HepG2 (cell line): ENCODE data around the gene ITPRIP. TPM values are rescaled to one million over a fixed set of nuclear protein-coding genes. Genes with fewer than 3 reads are reported as not detected.

ENCODE experiments used
- ATAC-seq: fragments of 200-7000 bp; cut with Tn5 transposase; 3 replicates; pipeline ENCODE4 v1.9.1; 2020; ENCODE audit warnings: mild to moderate bottlenecking, moderate library complexity
- BruUV-seq: library from RNA; stranded (reverse); fragments of 400-500 nt; replicated peaks from 2 replicates; lab custom pipeline; 2021; lab: Mats Ljungman, UMichigan
- CTCF ChIA-PET: fragments of 300-600 bp; formaldehyde crosslinking; extraction: SDS; loops from one replicate; lab custom pipeline; 2021; ENCODE audit warnings: low total read pairs, inconsistent platforms, low intra/inter-chr PET ratio; lab: Yijun Ruan, JAX
- POLR2A ChIA-PET: fragments of 350-600 bp; sonication (Branson Sonifier 250); formaldehyde crosslinking; loops from one replicate; lab custom pipeline; 2020; ENCODE audit warnings: antibody characterized with exemption, inconsistent platforms; lab: Yijun Ruan, JAX
- DNase-seq: peaks from one replicate; pipeline ENCODE4 v3.0.0-alpha.2; 2015; ENCODE audit warnings: low spot score
- FAIRE-seq: peaks from 3 replicates; lab custom pipeline; 2011; peaks lifted over from hg19 to GRCh38; lab: Jason Lieb, UNC
- H2AFZ ChIP-seq: one replicate; pipeline ENCODE4 v1.6.1; 2011; ENCODE audit warnings: low read length, inconsistent platforms
- H3K27ac ChIP-seq: fragments of 300-600 bp; 3 replicates; pipeline ENCODE4 v1.8.0; 2011; ENCODE audit warnings: mixed run types, mild to moderate bottlenecking, mixed read lengths, low read length, inconsistent platforms; ENCODE audit not compliant: insufficient read depth; ENCODE audit errors: extremely low read length
- H3K27me3 ChIP-seq, 2 experiments: fragments of 200-600 bp in 1 of 2; 2 replicates in 1 of 2; 3 replicates in 1 of 2; pipeline versions ENCODE4 v1.6.0 to v1.8.0; 2011; ENCODE audit warnings: low read length in 2 of 2, mild to moderate bottlenecking in 2 of 2, moderate library complexity in 2 of 2, inconsistent platforms in 1 of 2; ENCODE audit not compliant: insufficient read depth in 2 of 2, control insufficient read depth in 1 of 2
- H3K36me3 ChIP-seq, 2 experiments: fragments of 200-600 bp in 1 of 2; replicated peaks in 1 of 2; 2 replicates in 1 of 2; 3 replicates in 1 of 2; pipeline versions ENCODE4 v1.5.1 to v1.8.0; 2011; ENCODE audit warnings: low read length in 2 of 2, inconsistent platforms in 1 of 2; ENCODE audit not compliant: insufficient read depth in 2 of 2, control insufficient read depth in 1 of 2
- H3K4me1 ChIP-seq: 2 replicates; pipeline ENCODE4 v1.5.1; 2012; ENCODE audit warnings: low read length, inconsistent platforms; ENCODE audit not compliant: insufficient read depth
- H3K4me2 ChIP-seq: 2 replicates; pipeline ENCODE4 v1.6.0; 2011; ENCODE audit warnings: low read depth, low read length, inconsistent platforms
- H3K4me3 ChIP-seq, 3 experiments: fragments of 200-600 bp in 1 of 3; sonication (generic), shearing (Covaris generic) in 1 of 3; replicated peaks in 1 of 3; 2 replicates each; pipeline ENCODE4 v1.5.1; 2011 to 2016; ENCODE audit warnings: low read length in 3 of 3, inconsistent platforms in 2 of 3, low read depth in 2 of 3, mild to moderate bottlenecking in 2 of 3, control low read depth in 1 of 3, mixed read lengths in 1 of 3; ENCODE audit not compliant: insufficient read depth in 1 of 3
- H3K79me2 ChIP-seq: one replicate; pipeline ENCODE4 v1.6.1; 2011; ENCODE audit warnings: low read length, inconsistent platforms; ENCODE audit not compliant: insufficient read depth
- H3K9ac ChIP-seq: 2 replicates; pipeline ENCODE4 v1.6.0; 2011; ENCODE audit warnings: mild to moderate bottlenecking, low read depth, low read length, inconsistent platforms; ENCODE audit not compliant: insufficient read depth
- H3K9me3 ChIP-seq: 2 replicates; pipeline ENCODE4 v1.5.1; 2012; ENCODE audit warnings: mild to moderate bottlenecking, low read length
- H4K20me1 ChIP-seq: 2 replicates; pipeline ENCODE4 v1.6.0; 2011; ENCODE audit warnings: inconsistent platforms, mild to moderate bottlenecking, low read length, moderate library complexity; ENCODE audit not compliant: insufficient read depth
- ARNT ChIP-seq: fragments of 450-650 bp; IDR thresholded peaks from 2 replicates; pipeline ENCODE4 v1.6.1; 2017
- HNRNPLL ChIP-seq: fragments of 200-400 bp; formaldehyde crosslinking; IDR thresholded peaks from 2 replicates; pipeline ENCODE4 v1.6.1; 2017; ENCODE audit warnings: mild to moderate bottlenecking, low read depth, low read length; ENCODE audit not compliant: poor library complexity, severe bottlenecking
- HOXA7 ChIP-seq: sonication (generic); formaldehyde crosslinking; IDR thresholded peaks from 2 replicates; pipeline ENCODE4 v1.8.1; 2022; ENCODE audit warnings: mild to moderate bottlenecking, missing genetic modification reagents, moderate library complexity
- KAT7 ChIP-seq: IDR thresholded peaks from 2 replicates; pipeline ENCODE4 v1.6.1; 2018; ENCODE audit warnings: borderline replicate concordance, missing compliant biosample characterization
- KDM2A ChIP-seq: sonication (generic); formaldehyde crosslinking; IDR thresholded peaks from 2 replicates; pipeline ENCODE4 v1.4.0; 2020; ENCODE audit warnings: low read depth, missing genetic modification reagents, borderline replicate concordance
- SRY ChIP-seq: sonication (generic); formaldehyde crosslinking; IDR thresholded peaks from 2 replicates; pipeline ENCODE4 v1.8.0; 2022; ENCODE audit warnings: mild to moderate bottlenecking, missing genetic modification reagents
- ZNF124 ChIP-seq: sonication (generic); formaldehyde crosslinking; IDR thresholded peaks from 2 replicates; pipeline ENCODE4 v1.4.0; 2020; ENCODE audit warnings: missing genetic modification reagents
- ZNF263 ChIP-seq: sonication (generic); formaldehyde crosslinking; IDR thresholded peaks from 2 replicates; pipeline ENCODE4 v1.4.0; 2020; ENCODE audit warnings: missing genetic modification reagents
- WGBS: methylation state at CpG from one replicate; pipeline ENCODE4 v1.1.6; 2017; ENCODE audit warnings: low lambda C conversion rate; 5-methylcytosine and 5-hydroxymethylcytosine counted together
- in situ Hi-C: cut with HindIII; loops from 2 replicates; pipeline ENCODE4 v1.10.0; 2017; ENCODE audit warnings: low pct_unique_long_range_greater_than_20kb; ENCODE audit not compliant: extremely low pct_ligation_motif_present
- intact Hi-C: fragments of 100-400 bp; cut with micrococcal nuclease; formaldehyde crosslinking; loops from one replicate; pipeline ENCODE4 v1.10.0; 2022; ENCODE audit not compliant: unreplicated experiment
- polyA plus RNA-seq, 8 experiments: library from polyadenylated mRNA; depleted of rRNA in 3 of 8; stranded (reverse) in 7 of 8; unstranded in 1 of 8; fragments of >200 nt; fragmentation: Illumina TruSeq in 4 of 8; extraction: Trizol in 4 of 8; gene quantifications; 2 replicates each; pipeline versions ENCODE4 v1.2.1 to v1.2.3, GENCODE V29; 2011 to 2016; ENCODE audit warnings: low read depth in 4 of 8, missing spikeins in 1 of 8, mixed read lengths in 1 of 8; ENCODE audit not compliant: insufficient read depth in 1 of 8
- total RNA-seq, 5 experiments: library from RNA; depleted of rRNA; stranded (reverse); fragments of >200 nt; fragmentation: Illumina TruSeq; extraction: Trizol; gene quantifications; 2 replicates each; pipeline ENCODE4 v1.2.3, GENCODE V29; 2016; ENCODE audit warnings: low read depth in 1 of 5
- TF ChIP-seq, protein P1 (sequence below): sonication (generic); formaldehyde crosslinking; IDR thresholded peaks from 2 replicates; pipeline ENCODE4 v1.9.0; 2021; ENCODE audit warnings: missing genetic modification reagents, mild to moderate bottlenecking, borderline replicate concordance
- TF ChIP-seq, protein P2 (sequence below): sonication (generic); formaldehyde crosslinking; IDR thresholded peaks from 2 replicates; pipeline ENCODE4 v1.4.0; 2020; ENCODE audit warnings: missing genetic modification reagents
- TF ChIP-seq, protein P3 (sequence below): sonication (generic); formaldehyde crosslinking; IDR thresholded peaks from 2 replicates; pipeline ENCODE4 v1.9.0; 2022; ENCODE audit warnings: low read depth, missing genetic modification reagents

Gene ITPRIP
- total and polyA plus RNA-seq, 2 of the 13 experiments (the other 11 are each of a cell fraction or from before 2014, with no cell fraction given): 1.00 to 2.8 TPM

DNA sequence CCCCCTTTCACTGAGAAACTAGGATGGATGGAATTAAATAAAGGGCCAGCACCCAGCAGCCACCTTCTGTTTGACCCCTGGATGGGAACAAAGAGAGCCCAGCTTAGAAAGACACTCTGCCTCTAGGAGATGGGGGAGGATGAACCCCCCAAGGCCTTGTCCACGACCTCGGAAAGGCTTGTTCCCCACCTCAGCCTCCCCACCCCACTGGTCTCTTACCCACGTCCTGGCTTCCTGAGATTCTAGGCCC lies 9.7 kb downstream of the ITPRIP start:
- Histone ChIP-seq H2AFZ (peak overlapping the region; percentile 33), H3K27ac (no peak overlapping the region), H3K4me1 (peaks cover 61% of the 10 kb centered on the region), H3K9me3 (no peaks in the 10 kb centered on the region), H3K27me3 (no peaks in the 10 kb centered on the region), H3K79me2 (no peaks in the 10 kb centered on the region), H3K4me2 (peak overlapping the region; percentile 79), H3K4me3 (peak overlapping the region; percentile 25 to 63 (median 37); a peak in 5 of 6 replicates), H3K9ac (peak overlapping the region; percentile 40; the same call in 1 of the 2 replicates), H4K20me1 (no peaks in the 10 kb centered on the region), H3K36me3 (no peaks in the 10 kb centered on the region)
- in situ Hi-C loops: no loop called here
- 40% methylated on average over 3 of the region's 3 CpGs for WGBS
- no peak for FAIRE-seq
- intact Hi-C loops: no loop called here
- DNase-seq: no peak
- TF ChIP-seq, protein P1, sequence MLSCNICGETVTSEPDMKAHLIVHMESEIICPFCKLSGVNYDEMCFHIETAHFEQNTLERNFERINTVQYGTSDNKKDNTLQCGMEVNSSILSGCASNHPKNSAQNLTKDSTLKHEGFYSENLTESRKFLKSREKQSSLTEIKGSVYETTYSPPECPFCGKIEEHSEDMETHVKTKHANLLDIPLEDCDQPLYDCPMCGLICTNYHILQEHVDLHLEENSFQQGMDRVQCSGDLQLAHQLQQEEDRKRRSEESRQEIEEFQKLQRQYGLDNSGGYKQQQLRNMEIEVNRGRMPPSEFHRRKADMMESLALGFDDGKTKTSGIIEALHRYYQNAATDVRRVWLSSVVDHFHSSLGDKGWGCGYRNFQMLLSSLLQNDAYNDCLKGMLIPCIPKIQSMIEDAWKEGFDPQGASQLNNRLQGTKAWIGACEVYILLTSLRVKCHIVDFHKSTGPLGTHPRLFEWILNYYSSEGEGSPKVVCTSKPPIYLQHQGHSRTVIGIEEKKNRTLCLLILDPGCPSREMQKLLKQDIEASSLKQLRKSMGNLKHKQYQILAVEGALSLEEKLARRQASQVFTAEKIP: no peak
- TF ChIP-seq ARNT: no peak
- TF ChIP-seq, protein P2, sequence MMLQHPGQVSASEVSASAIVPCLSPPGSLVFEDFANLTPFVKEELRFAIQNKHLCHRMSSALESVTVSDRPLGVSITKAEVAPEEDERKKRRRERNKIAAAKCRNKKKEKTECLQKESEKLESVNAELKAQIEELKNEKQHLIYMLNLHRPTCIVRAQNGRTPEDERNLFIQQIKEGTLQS (CRISPR knock-in tag): no peak
- no peak for TF ChIP-seq SRY (CRISPR knock-in tag)
- POLR2A ChIA-PET: interaction anchor here (1.8 kb wide), 1 partner anchor 10 kb away, joined by 6 read pairs; the partner anchor contains the start of gene ITPRIP
- no peak for ATAC-seq
- BruUV-seq: no TSS peak
- CTCF ChIA-PET: no interaction called here

DNA sequence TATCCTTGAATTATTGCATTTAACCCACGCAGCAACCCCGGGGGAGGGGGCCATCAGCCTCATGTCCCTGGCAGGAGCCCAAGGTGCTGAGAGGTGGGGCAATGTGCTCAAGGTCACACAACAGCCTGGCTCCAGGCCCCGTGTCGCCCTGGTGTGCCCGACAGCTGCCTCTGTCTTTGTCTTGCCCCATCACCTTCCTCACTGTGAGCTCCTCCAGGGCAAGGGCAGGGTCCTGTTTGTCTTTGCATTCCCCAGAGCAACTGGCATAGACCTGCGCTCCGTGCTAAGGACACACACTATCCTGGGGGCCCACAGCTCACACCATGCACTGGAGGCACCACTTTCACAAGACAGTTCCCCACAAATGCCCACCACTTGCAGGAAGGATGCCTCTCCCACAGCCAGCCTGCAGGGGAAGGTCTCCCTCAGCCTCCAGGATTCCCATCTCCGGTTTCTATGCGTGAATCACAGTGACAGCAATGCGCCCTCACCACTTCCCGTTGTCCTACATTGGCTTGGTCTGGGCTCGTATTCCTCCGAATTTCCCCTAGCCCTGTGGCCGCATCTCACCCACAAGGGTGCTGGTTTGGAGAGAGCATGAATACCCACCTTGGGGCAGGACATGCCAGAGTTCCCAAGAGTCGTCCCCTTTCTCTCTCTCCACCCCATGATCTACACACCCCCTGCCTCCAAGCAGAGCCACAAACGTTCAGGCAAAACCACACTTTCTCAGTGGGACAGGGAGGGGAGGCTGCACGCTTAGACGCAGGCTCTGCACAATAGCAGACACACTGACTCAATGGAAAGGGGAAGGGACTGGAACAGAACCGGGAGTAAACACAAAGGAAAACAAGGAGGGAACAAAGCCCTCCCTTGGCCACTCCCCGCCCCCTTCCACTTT lies 10.3 kb downstream of the ITPRIP start:
- H4K20me1 ChIP-seq: no peaks in the 10 kb centered on the region
- CTCF ChIA-PET: no interaction called here
- DNase-seq: peak; percentile 28
- intact Hi-C loops: no loop called here
- H3K36me3 ChIP-seq: no peaks in the 10 kb centered on the region
- 40% methylated on average over 15 of the region's 20 CpGs for WGBS
- peak overlapping the region; percentile 40; the same call in 1 of the 2 replicates for H3K9ac ChIP-seq
- no peaks in the 10 kb centered on the region for H3K9me3 ChIP-seq
- H3K4me2 ChIP-seq: peak overlapping the region; percentile 79
- H3K4me1 ChIP-seq: peaks cover 60% of the 10 kb centered on the region
- no peak overlapping the region for H2AFZ ChIP-seq
- peak; percentile 26 for ATAC-seq
- POLR2A ChIA-PET: interaction anchor here (0.7 to 1.8 kb wide), 3 partner anchors 10 to 73 kb away, joined by 3 to 6 read pairs (median 4); partner anchors contain the start of genes GSTO1 and ITPRIP
- no peak overlapping the region for H3K27ac ChIP-seq
- in situ Hi-C loops: no loop called here
- no peaks in the 10 kb centered on the region for H3K79me2 ChIP-seq
- no peak for FAIRE-seq
- no TSS peak for BruUV-seq
- peak overlapping the region; percentile 25 to 63 (median 37); a peak in 5 of 6 replicates for H3K4me3 ChIP-seq
- H3K27me3 ChIP-seq: no peaks in the 10 kb centered on the region
- TF ChIP-seq KDM2A (CRISPR knock-in tag) (0 out of 2 replicates have a peak, but pooled peaks have one; percentile 10), KAT7 (CRISPR knock-in tag) (no peak), HNRNPLL (no peak), ZNF124 (CRISPR knock-in tag) (no peak), HOXA7 (CRISPR knock-in tag) (0 out of 2 replicates have a peak, but pooled peaks have one; percentile 49), ZNF263 (CRISPR knock-in tag) (0 out of 2 replicates have a peak, but pooled peaks have one; percentile 28)
- TF ChIP-seq, protein P3, sequence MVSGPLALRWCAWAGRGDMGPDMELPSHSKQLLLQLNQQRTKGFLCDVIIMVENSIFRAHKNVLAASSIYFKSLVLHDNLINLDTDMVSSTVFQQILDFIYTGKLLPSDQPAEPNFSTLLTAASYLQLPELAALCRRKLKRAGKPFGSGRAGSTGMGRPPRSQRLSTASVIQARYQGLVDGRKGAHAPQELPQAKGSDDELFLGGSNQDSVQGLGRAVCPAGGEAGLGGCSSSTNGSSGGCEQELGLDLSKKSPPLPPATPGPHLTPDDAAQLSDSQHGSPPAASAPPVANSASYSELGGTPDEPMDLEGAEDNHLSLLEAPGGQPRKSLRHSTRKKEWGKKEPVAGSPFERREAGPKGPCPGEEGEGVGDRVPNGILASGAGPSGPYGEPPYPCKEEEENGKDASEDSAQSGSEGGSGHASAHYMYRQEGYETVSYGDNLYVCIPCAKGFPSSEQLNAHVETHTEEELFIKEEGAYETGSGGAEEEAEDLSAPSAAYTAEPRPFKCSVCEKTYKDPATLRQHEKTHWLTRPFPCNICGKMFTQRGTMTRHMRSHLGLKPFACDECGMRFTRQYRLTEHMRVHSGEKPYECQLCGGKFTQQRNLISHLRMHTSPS (CRISPR knock-in tag): peak; percentile 78
